GM19328 (cell line): ENCODE results near the gene S100A10.

Experiments
- ATAC-seq: cut with Tn5 transposase; IDR thresholded peaks from one replicate; pipeline ENCODE4 v1.9.1; 2021; ENCODE audit warnings: mild to moderate bottlenecking, moderate library complexity; ENCODE audit not compliant: unreplicated experiment

The S100A10 gene

GRCh38 chr1:151993734-151994496, at the start of gene S100A10:
Gene S100A10, minus strand, starts transcription at chr1:151993859. Its CDS starts 7,629 bp downstream, at chr1:151986230.
- no peak for ATAC-seq

GRCh38 chr1:152042030-152042429, 48.4 kb upstream of the S100A10 start:
- no peak for ATAC-seq

- no peak for ATAC-seq
Measured at GRCh38 chr1:152039886-152040285, 46.2 kb upstream of the S100A10 start.

- ATAC-seq, result no peak
Measured at GRCh38 chr1:152039461-152039860, 45.8 kb upstream of the S100A10 start.

GRCh38 chr1:152038871-152039270, 45.2 kb upstream of the S100A10 start:
- ATAC-seq, result no peak

- ATAC-seq, result no peak
Measured at GRCh38 chr1:152036267-152037216, 42.9 kb upstream of the S100A10 start, which contains the start of gene S100A11. Gene S100A11, minus strand, starts transcription at chr1:152037004. Its CDS starts 89 bp downstream, at chr1:152036915.

- ATAC-seq, result no peak
Measured at GRCh38 chr1:152035539-152036266, 42.0 kb upstream of the S100A10 start.

- ATAC-seq, result no peak
Measured at GRCh38 chr1:152034654-152035538, 41.2 kb upstream of the S100A10 start.

- ATAC-seq, result no peak
Measured at GRCh38 chr1:152034324-152034653, 40.6 kb upstream of the S100A10 start.

- ATAC-seq, result no peak
Measured at GRCh38 chr1:152029929-152030211, 36.2 kb upstream of the S100A10 start.

- no peak for ATAC-seq
Measured at GRCh38 chr1:152029144-152029928, 35.7 kb upstream of the S100A10 start.

- no peak for ATAC-seq
Measured at GRCh38 chr1:152026895-152027294, 33.2 kb upstream of the S100A10 start.

- ATAC-seq, result no peak
Measured at GRCh38 chr1:152024223-152024622, 30.6 kb upstream of the S100A10 start.

GRCh38 chr1:152023221-152023620, 29.6 kb upstream of the S100A10 start:
- no peak for ATAC-seq

GRCh38 chr1:152022474-152022873, 28.8 kb upstream of the S100A10 start:
- ATAC-seq, result no peak

GRCh38 chr1:152021569-152021968, 27.9 kb upstream of the S100A10 start:
- ATAC-seq, result no peak

- no peak for ATAC-seq
Measured at GRCh38 chr1:152020849-152021248, 27.2 kb upstream of the S100A10 start.

- ATAC-seq, result no peak
Measured at GRCh38 chr1:152018537-152018936, 24.9 kb upstream of the S100A10 start.

- ATAC-seq, result no peak
Measured at GRCh38 chr1:152015766-152016165, 22.1 kb upstream of the S100A10 start.

GRCh38 chr1:152014943-152015342, 21.3 kb upstream of the S100A10 start:
- no peak for ATAC-seq
